Pulmonary artery endothelial cell (primary cell): ENCODE results near the gene SGCA. TPM values are rescaled to one million over a fixed set of nuclear protein-coding genes. Genes with fewer than 3 reads are reported as not detected.

ENCODE experiments used
- DNase-seq: peaks from one replicate; pipeline ENCODE4 v3.0.0-alpha.2; 2011; ENCODE audit warnings: low read depth, low spot score
- total RNA-seq: library from RNA; depleted of rRNA; stranded (reverse); fragments of >200 nt; gene quantifications from 2 replicates; pipeline ENCODE4 v1.2.3, GENCODE V29; 2014

Gene SGCA
- total RNA-seq, 1 donor from 2014 or later, result not detected

DNA sequence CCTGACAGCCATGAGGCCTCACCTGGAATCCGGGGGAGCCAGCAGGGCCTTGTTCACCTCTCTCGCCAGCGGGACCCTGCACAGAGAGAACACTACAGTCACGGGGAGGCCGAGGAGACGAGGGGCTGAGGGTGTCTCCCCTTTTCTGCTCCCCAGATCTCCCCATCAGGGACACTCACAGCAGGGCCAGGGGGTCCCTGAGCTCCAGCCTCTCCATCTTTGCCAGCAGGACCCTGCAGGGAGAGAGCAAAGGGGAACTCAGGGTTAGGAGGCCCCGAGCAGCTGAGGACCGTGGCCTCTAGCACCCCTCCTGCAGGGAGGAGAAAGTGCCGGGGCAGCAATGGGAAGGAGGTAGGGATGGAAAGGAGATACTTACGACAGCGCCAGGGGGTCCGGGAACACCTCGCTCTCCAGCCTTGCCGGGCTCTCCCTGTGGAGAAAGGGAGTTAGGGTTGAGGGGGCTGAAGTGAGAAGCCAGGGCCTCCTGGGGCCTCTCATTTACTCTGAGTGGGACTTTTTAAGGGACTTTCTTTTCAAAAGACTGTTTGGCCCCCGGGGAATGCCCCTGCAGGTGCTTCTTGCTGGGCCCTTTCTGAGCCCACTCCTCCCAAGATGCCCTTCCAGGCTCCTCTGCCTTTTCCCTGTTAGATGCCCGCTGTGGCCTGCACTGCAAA, 26.9 kb downstream of the SGCA start:
- no peak for DNase-seq

DNA sequence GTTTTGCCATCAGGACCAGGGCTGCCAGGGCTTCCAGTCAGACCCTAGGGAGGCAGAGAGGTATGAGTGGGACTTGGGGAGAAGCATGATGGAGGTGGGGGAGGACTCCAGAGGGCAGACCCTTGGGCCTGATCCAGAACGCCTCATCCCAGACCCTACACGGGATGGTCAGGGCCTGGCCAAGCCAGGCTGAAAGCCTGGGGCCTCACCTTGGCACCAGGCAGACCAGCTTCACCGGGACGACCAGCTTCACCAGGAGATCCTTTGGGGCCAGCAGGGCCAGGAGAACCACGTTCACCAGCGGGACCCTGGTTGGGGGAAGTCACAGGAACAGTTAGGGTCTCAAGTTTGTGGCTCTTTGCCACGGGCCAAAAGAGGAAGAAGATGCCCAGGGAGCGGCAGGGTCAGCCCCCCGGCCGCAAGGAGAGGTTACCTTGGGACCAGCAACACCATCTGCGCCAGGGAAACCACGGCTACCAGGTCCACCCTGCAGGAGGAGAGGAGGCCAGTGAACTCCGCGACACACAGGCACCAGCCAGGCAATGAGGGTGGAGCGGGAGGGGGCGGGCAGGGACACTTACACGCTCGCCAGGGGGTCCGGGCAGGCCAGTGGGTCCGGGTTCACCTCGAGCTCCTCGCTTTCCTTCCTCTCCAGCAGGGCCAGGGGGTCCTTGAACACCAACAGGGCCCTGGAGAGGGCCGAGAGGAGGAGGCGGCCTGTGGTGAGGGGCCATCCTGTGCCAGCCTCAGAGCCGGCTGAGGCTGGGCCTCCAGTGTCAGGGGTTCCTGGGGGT, 28.5 kb downstream of the SGCA start:
- no peak for DNase-seq

DNA sequence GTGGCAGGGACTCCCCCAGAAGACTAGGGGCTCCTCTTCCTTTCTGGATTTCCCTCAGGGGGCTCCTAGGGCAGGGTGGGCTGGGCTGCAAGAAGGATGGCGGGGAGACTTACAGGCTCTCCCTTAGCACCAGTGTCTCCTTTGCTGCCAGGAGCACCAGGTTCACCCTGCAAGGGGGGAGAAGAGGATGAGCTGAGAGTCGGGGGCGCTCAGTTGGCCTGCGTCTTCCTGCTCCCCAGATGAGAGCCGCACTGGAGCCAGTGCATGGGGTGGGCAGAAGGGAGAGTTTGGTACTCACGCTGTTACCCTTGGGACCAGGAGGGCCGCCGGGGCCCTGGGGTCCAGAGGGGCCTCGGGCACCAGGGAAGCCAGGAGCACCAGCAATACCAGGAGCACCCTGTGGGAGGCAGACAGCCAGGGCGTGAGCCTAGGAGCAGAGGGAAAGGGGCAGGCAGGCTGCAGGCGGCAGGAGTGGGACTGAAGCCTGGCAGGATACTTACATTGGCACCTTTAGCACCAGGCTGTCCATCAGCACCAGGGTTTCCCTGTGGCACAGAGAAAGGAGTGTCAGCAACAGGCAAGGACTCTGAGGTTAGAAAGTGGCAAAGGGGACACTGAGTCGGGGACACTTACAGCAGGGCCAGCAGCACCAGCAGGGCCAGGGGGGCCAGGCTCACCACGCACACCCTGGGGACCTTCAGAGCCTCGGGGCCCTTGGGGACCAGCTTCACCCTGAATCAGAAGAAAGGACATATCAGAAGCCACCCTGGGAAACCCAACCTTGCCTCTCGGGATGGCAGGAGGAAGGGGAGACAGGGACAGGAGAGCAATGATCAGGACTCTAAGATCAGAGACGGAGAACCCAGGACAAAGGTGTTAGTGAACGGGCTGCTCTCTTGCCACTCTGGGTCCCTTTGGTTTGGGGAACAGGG, 29.4 kb downstream of the SGCA start:
- DNase-seq, result no peak

DNA sequence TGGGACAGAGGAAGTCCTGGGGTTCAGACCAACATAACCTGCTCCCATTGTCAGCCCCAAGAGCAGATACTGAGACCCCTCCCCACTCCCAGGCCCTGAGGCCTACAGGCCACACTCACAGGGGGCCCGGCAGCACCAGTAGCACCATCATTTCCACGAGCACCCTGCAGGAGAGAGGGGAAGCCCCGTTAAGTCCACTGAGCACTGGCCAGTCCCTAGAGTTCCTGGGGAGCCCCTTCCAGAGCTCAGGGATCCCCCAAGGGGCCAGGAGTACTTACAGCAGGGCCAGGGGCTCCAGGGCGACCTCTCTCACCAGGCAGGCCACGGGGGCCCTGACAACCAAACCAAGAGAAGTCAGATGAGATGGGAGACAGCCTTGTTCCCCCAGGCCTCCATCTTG, 30.2 kb downstream of the SGCA start:
- DNase-seq, result no peak

DNA sequence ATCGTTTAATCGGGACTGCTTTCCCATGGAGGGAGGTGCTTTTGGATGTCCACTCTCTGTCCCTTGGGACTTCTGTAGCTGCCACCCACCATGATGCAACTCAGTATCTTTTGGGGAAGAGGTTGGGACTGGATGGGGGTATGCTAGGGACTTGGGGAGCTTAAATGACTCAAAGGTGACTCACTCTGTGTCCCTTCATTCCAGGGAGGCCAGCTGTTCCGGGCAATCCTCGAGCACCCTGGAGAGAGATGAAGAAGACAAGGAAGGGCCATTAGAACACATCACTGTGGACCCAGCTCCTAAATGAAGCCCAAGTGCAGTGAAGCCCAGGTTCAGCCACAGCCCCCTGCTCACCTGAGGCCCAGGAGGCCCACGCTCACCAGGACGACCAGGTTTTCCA, 31.0 kb downstream of the SGCA start:
- no peak for DNase-seq

DNA sequence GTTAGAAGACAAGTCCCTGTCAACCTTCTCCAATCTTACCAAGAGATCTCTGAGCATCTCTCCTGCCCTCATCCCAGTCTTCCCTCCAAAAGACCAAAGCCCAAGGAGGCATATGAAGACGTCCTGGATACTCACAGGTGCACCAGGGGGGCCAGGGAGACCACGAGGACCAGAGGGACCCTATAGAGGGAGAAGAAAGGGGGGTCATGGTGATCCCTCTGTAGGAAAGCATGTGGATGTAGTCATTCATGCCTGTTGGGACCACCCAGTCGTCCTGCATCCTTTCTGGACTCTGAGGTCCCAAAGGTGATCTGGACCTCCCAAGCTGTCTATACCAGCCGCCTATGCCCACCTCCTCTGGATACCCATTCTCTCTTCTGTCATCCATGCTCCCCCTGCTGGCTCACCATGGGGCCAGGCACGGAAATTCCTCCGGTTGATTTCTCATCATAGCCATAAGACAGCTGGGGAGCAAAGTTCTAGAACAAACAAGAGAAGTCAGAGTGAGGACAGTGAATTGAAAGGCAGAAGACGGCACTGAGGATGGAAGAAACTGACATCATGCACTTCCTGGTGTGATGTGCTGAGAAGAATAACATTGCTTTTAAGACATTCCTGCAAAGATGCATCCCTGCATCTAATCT, 32.3 kb downstream of the SGCA start:
- DNase-seq, result no peak

DNA sequence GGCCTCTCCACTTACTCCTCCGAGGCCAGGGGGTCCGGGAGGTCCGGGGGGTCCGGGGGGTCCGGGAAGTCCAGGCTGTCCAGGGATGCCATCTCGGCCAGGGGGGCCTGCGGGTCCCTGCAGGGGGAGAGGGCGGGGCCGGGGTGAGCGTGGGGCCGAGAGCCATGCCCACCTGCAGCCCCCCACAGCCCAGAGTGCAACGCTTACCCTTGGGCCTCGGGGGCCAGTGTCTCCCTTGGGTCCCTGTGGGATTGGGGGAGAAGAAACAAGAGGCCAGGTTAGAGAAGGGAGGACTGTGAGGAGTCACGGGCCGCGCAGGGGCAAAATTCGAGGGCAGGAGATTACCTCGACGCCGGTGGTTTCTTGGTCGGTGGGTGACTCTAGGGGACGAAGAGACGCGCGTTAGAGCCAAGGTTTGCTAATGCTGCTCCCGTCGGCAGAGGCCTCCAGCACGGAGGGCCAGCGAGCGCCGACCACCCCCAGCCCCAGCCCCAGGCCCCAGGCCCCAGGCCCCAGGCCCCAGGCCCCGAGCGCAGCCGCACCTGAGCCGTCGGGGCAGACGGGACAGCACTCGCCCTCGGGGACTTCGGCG, 33.5 kb downstream of the SGCA start:
- no peak for DNase-seq

DNA sequence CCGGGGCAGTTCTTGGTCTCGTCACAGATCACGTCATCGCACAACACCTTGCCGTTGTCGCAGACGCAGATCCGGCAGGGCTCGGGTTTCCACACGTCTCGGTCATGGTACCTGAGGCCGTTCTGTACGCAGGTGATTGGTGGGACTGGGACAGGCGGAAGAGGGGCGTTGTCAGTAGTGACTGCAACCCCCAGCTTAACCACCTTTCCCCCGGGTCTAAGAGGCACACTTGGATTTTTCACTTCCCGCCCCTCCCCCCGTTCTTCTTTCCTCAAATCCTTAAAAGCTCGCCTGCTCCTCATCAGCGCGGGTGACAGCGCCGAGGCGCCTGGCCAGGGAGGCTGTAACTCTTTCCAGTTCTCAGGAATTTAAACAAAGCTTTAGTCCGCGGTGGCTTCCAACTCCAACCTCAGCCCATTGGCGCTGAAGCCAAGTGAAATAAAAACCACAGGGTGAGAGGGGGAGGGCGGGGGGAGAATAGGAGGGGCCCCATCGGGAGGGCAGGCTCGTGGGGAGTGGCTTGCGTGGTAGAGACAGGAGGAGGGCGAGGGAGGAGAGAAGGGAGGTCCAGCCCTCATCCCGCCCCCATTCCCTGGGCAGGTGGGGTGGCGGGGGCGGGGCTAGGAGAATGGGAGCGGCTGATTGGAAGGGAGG, 34.1 kb downstream of the SGCA start:
- no peak for DNase-seq

DNA sequence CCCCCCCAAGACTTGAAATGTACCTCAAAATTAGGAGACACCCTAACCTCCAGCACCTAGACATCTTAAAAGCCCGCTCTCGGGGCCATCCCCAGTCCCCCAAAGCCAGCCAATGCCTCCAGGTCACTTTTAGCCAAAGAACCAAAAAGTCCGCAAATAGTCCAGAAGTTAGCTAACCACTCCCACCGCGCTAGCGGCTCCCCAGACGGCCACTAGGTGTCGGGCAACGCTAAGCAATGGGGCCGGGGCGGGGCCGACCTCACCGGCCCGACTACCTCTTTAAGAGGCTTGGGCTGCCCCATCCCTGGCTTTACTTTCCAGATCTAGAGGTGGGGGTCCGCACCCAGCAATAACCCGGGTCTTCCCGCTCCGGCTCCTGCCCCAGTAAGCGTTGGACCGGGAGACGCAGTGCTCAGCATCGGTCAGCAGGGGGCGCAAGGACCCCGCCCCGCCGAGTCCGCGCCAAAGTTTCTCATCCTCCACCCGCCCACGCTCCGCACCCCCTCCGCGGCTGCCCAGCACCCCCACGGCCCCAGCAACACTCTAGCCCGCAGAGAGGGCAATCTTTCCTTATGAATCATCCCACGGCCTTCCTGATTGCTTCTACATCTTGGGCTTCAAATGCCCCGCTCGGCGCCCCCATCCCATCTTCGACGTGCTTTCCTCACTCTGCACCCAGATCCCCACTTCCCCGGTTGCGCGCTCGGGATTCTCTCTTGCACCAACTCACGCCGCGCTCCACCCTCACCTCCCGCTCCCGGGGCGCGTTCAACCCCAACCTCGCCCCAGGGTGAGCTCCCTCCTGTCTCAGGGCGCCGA, 34.9 kb downstream of the SGCA start:
- DNase-seq, result no peak

DNA sequence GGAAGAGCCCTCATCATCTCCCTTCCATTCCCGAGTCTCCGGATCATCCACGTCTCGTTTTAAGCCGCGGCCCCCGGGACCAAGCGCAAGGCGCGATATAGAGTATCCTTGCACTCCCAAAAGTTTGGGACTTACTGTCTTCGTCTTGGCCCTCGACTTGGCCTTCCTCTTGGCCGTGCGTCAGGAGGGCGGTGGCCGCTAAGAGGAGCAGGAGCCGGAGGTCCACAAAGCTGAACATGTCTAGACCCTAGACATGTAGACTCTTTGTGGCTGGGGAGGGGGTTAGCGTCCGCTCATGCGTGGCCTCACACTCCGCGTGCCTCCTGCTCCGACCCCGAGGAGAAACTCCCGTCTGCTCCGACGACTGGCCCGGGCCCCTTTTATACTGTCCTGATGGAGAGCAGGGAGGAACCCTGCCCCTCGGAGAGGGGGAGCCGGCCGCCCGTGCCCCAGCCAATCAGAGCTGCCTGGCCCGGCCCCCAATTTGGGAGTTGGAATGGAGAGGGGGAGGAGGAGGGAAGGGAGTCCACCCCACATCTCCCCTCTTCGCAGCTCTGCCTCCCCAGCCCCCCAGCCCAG, 35.6 kb downstream of the SGCA start, which contains the start of gene COL1A1:
TSS of gene COL1A1 (minus strand) at position 356 of the 579 bp plus-strand sequence. CDS start at position 238, 118 bp downstream.
- no peak for DNase-seq

DNA sequence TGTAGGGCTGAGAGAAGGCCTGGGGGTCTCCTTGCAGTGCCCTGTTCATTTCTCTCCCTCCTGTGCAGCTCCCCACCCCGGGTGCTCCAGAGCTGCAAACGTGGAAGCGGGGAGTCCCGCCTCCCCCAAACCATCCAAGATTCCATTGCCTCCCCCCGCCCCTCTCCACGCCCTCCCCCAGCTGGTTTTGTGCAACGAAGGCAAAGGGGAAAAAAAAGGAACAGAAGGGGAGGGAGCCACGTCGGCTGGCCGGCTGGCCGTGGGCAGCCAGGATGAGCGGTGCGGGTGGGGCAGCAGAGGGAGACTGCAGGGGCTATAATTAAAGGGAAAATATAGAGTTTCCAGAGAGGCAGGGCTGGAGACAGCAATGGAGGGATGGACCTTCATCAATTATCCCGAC, 37.3 kb downstream of the SGCA start:
- no peak for DNase-seq

DNA sequence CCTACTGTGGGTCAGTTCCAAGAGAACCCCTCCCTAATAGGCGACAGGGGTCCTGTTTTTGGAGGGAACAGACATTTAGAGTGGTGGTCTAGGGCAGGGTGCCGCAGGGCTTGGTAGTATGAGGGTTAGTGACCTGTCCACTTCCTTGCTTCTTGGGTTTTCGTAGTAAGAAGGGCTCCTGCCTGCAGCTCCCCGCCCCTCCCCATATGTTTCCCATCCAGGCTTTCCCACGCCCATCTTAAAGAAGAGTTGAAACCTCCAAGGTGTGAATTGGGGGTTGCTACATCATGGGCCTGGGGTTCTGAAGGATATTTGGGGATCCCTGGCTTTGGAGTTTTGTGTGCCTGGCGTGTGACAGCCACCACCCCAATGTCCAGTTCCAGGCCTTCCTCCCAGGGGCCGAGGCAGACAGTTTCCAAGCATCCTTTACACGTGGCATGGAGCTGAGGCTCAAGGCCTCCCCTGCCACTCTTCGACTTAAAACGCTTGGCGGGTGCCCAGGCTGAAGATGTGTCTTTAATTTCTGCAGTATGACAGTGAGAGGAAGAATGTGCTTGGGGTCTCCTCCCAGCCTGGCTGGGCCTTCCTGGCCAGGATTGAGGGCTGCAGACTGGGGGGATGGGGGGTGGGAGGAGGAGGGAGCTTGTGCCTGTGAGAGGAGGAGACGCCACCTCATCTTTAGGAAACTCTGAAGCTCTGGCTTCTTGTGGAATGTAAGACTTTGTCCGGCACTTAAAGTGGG, 38.0 kb downstream of the SGCA start:
- no peak for DNase-seq

DNA sequence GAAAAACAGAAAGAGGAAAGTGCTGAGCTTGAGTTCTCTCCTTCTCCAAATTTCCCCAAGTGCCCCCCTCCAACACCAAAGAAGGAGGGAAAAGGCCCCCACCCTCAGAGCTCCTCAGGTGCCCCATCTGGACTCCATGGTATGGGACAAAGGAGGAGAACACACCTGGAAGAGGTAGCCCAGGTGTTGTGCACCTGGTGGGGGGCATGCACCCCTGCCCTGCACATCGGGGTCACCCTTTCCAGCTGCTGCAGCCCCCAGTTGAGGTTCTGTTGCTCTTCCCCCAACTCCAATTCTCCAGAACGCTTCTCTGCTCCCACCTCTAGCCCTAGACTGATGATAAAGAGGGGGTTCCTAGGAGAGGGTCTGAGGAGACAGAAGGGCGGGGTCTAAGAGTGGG, 38.6 kb downstream of the SGCA start:
- DNase-seq, result no peak

DNA sequence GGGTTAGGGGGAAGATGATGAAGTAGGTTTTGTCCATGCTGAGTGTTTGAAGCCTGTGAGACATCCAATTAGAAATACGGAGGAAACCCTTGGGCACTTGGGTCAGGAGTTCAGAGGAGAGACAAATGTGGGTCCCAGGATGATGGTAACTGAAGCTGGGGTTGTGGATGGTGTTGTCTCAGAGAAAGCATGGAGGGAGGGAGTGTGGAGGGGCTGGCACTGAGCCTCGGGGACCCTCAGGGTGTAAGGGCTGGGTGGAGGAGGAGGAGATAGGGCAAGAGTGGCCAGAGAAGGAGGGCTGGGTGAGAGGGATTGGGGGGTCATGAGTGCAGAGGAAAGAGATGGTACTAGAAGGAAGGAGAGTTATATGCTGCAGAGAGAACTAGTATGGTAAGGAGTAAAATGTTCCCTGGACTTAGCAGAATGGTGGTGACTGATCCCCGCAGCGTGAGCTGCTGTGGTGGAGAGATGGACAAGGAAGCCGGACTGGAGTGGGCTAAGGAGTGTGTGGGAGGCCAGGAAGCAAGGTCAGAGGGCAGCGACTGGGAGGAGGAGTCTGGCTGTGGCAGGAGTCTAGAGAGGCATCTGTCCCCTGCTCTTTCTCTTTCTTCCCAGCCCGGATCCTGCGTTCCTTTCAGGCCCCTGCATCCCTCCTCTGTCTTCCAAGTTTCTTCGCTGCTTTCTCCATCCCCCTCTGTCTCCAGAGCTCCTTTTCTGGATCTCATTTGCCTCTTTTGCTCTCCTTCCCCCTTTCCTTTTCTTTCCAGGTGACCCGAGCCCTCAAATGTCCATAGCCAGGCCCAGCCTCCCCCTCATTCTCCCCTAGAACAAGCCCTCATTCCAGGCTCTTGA, 39.5 kb downstream of the SGCA start:
- DNase-seq, result no peak

DNA sequence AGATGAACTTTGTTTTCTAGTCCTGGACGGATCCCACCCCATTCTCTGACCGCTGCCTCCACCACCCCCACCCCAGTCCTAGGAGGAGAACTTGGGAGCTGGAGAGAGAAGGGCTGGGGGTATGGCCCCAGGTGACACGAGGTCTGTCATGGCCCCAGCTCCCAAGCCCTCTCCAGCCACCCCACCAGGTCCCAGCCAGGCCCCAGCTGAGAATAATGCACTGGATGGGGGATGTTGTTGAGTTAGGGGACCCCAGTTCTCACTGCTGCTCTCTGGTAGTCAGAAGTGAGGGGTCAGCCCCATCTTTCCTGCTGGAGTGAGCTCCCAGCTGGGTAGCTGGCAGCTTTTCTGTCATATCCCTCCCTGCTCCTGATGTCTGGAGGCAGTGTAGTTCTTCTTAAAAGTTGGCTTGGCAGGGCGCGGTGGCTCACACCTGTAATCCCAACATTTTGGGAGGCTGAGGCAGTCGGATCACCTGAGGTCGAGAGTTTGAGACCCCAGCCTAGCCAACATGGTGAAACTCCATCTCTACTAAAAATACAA, 40.2 kb downstream of the SGCA start:
- no peak for DNase-seq

DNA sequence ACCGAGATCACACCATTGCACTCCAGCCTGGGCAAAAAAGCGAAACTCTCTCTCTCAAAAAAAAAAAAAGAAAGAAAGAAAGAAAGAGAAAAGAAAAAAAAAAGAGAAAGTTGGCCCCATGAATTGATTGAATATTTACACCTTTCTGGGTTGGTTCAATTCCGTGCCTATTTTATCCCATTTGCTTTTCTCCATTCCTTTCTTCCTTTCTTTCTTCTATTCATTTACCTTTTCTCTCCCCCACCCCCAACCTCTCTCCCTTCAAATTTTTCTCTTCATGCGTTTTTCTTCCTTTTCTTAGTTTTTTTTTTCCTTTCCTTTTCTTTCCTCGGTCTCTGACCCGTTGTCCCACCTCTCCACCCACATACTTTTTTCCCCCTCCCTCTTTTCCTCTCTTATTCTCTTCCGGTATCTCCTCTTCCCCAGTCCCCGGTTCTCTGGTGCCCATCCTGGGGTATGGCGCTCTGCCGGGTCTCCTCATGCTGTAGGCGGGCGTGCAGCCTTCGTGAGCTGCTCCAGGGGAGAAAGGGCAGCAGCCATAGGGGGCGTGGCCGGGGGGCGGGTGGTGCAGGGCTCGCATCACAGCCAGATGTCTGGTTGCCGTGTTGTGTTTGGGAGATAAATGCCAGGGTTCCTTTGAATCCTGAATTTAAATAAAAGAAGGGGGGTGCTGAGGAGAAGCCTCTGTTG, 40.9 kb downstream of the SGCA start:
- no peak for DNase-seq

DNA sequence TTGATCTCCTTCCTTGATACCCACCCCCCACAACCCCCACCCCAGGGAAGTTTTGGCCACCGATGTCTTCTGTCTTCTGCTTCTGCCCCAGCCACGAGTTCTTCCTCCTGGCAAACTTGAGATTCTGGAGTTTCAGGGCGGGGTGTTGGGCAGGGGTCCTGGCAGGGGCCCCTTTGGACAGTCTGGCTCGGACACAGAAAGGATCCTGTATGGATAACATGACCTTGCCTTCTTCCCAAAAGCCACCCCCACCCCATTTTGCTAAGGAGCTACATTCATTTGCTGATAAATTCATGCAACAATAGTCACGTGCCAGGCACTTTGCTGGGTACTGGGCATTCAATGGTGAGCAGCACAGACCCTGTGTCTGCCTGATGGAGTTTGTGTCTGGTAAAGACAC, 41.5 kb downstream of the SGCA start:
- DNase-seq, result no peak
